ENCODE data around the gene SDCBP2. TPM values are rescaled to one million over a fixed set of nuclear protein-coding genes. Genes with fewer than 3 reads are reported as not detected.

The SDCBP2 gene
- polyA plus RNA-seq, 2 of the 4 experiments (the other 2 are of a cell fraction) = 0.35 to 0.58 TPM

DNA sequence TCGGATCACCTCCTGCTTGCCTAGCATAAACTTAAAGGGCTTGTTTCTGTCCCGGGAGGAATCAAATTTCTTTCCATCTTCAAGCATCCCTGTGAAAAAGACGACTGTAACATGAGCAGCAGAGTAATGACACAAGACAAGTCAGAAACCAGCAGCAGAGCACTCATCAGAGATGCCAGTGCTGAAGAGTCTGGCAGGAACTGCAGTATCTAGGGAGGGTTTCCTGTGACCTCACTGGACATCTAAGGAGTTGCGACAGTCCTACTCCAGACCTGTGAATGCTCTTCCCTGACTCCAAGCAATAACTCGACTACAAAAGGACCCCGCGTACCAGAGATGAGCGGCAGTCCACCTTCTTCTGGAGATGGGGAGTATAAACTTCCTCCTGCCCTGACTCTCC lies 46.6 kb upstream of the SDCBP2 start (continued):
- TF ChIP-seq, protein P1, sequence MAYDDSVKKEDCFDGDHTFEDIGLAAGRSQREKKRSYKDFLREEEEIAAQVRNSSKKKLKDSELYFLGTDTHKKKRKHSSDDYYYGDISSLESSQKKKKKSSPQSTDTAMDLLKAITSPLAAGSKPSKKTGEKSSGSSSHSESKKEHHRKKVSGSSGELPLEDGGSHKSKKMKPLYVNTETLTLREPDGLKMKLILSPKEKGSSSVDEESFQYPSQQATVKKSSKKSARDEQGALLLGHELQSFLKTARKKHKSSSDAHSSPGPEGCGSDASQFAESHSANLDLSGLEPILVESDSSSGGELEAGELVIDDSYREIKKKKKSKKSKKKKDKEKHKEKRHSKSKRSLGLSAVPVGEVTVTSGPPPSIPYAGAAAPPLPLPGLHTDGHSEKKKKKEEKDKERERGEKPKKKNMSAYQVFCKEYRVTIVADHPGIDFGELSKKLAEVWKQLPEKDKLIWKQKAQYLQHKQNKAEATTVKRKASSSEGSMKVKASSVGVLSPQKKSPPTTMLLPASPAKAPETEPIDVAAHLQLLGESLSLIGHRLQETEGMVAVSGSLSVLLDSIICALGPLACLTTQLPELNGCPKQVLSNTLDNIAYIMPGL (CRISPR knock-in tag; IDR thresholded peaks at IDR 0.05; ENCODE audit: borderline replicate concordance) = no peak
- TF ChIP-seq TP53 (CRISPR knock-in tag; IDR thresholded peaks at IDR 0.05) (no peak), NPAS2 (CRISPR knock-in tag; IDR thresholded peaks at IDR 0.05; ENCODE audit: borderline replicate concordance) (no peak), CBX2 (IDR thresholded peaks at IDR 0.05; ENCODE audit: borderline replicate concordance, low read depth) (no peak), ESRRA (IDR thresholded peaks at IDR 0.05; ENCODE audit: borderline replicate concordance, low read length) (no peak), KDM5A (IDR thresholded peaks at IDR 0.05) (no peak), FOXS1 (CRISPR knock-in tag; IDR thresholded peaks at IDR 0.05) (no peak)
- TF ChIP-seq, protein P2, sequence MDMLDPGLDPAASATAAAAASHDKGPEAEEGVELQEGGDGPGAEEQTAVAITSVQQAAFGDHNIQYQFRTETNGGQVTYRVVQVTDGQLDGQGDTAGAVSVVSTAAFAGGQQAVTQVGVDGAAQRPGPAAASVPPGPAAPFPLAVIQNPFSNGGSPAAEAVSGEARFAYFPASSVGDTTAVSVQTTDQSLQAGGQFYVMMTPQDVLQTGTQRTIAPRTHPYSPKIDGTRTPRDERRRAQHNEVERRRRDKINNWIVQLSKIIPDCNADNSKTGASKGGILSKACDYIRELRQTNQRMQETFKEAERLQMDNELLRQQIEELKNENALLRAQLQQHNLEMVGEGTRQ (IDR thresholded peaks at IDR 0.05) = no peak

DNA sequence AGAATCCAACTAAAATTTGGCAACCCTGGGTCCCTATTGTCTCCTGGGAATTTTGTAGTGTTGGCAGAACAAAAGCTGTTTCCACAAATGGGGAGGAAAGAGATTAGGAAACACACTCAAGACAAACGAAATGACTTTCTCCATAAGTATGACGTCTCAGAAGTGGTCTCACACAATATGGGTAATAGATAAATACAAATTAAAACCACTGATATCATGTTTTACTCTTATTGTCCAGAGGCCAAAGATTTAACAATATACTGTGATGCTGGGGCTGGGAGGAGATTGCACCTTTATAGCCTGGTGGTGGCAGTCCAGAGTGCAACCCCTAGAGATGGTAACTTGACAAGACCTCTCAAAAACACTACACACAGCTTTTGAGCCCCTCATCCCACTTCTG lies 45.3 kb upstream of the SDCBP2 start:
- DNase-seq (ENCODE audit: low read depth in 1 of 2, low spot score in 1 of 2) (no peak), ATAC-seq (peak in 1 of 2 experiments; percentile 59; a peak in 3 of 6 replicates), FAIRE-seq (no peak)
- Histone ChIP-seq H3K27ac (no peak overlapping the region), H3K4me2 (no peak overlapping the region), H3K4me1 (peaks cover 20% of the 10 kb centered on the region; the same call in 2 of the 3 replicates), H3K4me3 (no peak overlapping the region), H3K9me3 (no peaks in the 10 kb centered on the region)
- TF ChIP-seq TP53 (CRISPR knock-in tag; IDR thresholded peaks at IDR 0.05) (no peak), MAFK (IDR thresholded peaks at IDR 0.05; ENCODE audit: partially characterized antibody) (no peak), GATA3 (IDR thresholded peaks at IDR 0.05; ENCODE audit: borderline replicate concordance) (no peak), EP300 (IDR thresholded peaks at IDR 0.05) (no peak), JUNB (IDR thresholded peaks at IDR 0.05) (no peak), NPAS2 (CRISPR knock-in tag; IDR thresholded peaks at IDR 0.05; ENCODE audit: borderline replicate concordance) (no peak), NR3C1 (IDR thresholded peaks at IDR 0.05) (no peak), ZSCAN20 (CRISPR knock-in tag; IDR thresholded peaks at IDR 0.05) (no peak), HEYL (CRISPR knock-in tag; IDR thresholded peaks at IDR 0.05) (no peak), EHMT2 (IDR thresholded peaks at IDR 0.05; ENCODE audit: low read depth) (no peak), CEBPB (IDR thresholded peaks at IDR 0.05) (no peak)
- TF ChIP-seq, protein P3, sequence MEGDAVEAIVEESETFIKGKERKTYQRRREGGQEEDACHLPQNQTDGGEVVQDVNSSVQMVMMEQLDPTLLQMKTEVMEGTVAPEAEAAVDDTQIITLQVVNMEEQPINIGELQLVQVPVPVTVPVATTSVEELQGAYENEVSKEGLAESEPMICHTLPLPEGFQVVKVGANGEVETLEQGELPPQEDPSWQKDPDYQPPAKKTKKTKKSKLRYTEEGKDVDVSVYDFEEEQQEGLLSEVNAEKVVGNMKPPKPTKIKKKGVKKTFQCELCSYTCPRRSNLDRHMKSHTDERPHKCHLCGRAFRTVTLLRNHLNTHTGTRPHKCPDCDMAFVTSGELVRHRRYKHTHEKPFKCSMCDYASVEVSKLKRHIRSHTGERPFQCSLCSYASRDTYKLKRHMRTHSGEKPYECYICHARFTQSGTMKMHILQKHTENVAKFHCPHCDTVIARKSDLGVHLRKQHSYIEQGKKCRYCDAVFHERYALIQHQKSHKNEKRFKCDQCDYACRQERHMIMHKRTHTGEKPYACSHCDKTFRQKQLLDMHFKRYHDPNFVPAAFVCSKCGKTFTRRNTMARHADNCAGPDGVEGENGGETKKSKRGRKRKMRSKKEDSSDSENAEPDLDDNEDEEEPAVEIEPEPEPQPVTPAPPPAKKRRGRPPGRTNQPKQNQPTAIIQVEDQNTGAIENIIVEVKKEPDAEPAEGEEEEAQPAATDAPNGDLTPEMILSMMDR (IDR thresholded peaks at IDR 0.05) = no peak
- TF ChIP-seq, protein P4, sequence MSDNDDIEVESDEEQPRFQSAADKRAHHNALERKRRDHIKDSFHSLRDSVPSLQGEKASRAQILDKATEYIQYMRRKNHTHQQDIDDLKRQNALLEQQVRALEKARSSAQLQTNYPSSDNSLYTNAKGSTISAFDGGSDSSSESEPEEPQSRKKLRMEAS (IDR thresholded peaks at IDR 0.05) = no peak
- TF ChIP-seq, protein P1 (CRISPR knock-in tag; IDR thresholded peaks at IDR 0.05; ENCODE audit: borderline replicate concordance) = no peak
- POLR2A ChIA-PET = no interaction called here
- WGBS (ENCODE audit: missing lambda C conversion rate) = 84% methylated on average over 2 of the region's 2 CpGs
- CTCF ChIA-PET = interaction anchor here (0.8 to 1.1 kb wide), 2 partner anchors 10 to 38 kb away, joined by 3 to 5 read pairs; no protein-coding TSS in a partner anchor
